Esophagus (tissue), 2 donors: Measurements from ENCODE around the gene MTPN. TPM values are rescaled to one million over a fixed set of nuclear protein-coding genes. Genes with fewer than 3 reads are reported as not detected.

ENCODE experiments used
- H3K27ac ChIP-seq, 2 donors: one replicate each; pipeline ENCODE4 v1.5.1; 2013; ENCODE audit warnings: low read depth in 2 of 2, mild to moderate bottlenecking in 2 of 2, inconsistent platforms in 1 of 2, low read length in 1 of 2, moderate library complexity in 1 of 2
- H3K27me3 ChIP-seq, 2 donors: one replicate each; pipeline ENCODE4 v1.6.1; 2013; ENCODE audit warnings: low read length in 2 of 2, control low read depth in 1 of 2, mild to moderate bottlenecking in 1 of 2; ENCODE audit not compliant: insufficient read depth in 2 of 2, control insufficient read depth in 1 of 2
- H3K36me3 ChIP-seq, 2 donors: one replicate each; pipeline ENCODE4 v1.6.1; 2013; ENCODE audit warnings: low read length in 1 of 2; ENCODE audit not compliant: control insufficient read depth in 2 of 2, insufficient read depth in 2 of 2
- H3K4me1 ChIP-seq, 2 donors: one replicate each; pipeline ENCODE4 v1.6.1; 2013; ENCODE audit warnings: low read length in 1 of 2; ENCODE audit not compliant: control insufficient read depth in 2 of 2, insufficient read depth in 2 of 2
- H3K4me3 ChIP-seq, 2 donors: one replicate each; pipeline ENCODE4 v1.5.1; 2013; ENCODE audit warnings: low read length in 2 of 2, mild to moderate bottlenecking in 2 of 2, low read depth in 1 of 2, moderate library complexity in 1 of 2
- H3K9me3 ChIP-seq, 2 donors: one replicate each; pipeline ENCODE4 v1.6.1; 2013; ENCODE audit warnings: mild to moderate bottlenecking in 2 of 2, low read depth in 1 of 2, low read length in 1 of 2, moderate library complexity in 1 of 2; ENCODE audit not compliant: control insufficient read depth in 2 of 2, insufficient read depth in 1 of 2
- WGBS, 2 donors: extraction: QIAGEN DNeasy Blood & Tissue Kit; methylation state at CpG; one replicate each; pipeline ENCODE4 v1.1.7; 2013; 5-methylcytosine and 5-hydroxymethylcytosine counted together
- polyA plus RNA-seq, 2 donors: library from polyadenylated mRNA; stranded (reverse); fragments of 200-250 nt; gene quantifications; one replicate each; pipeline ENCODE4 v1.2.3, GENCODE V29; 2013
- donor health status: healthy with polysubstance abuse.
- donor health status: Bipolar disorder and iron deficiency.

Gene MTPN
- polyA plus RNA-seq, 2 donors, result 54.8 to 100 TPM

DNA sequence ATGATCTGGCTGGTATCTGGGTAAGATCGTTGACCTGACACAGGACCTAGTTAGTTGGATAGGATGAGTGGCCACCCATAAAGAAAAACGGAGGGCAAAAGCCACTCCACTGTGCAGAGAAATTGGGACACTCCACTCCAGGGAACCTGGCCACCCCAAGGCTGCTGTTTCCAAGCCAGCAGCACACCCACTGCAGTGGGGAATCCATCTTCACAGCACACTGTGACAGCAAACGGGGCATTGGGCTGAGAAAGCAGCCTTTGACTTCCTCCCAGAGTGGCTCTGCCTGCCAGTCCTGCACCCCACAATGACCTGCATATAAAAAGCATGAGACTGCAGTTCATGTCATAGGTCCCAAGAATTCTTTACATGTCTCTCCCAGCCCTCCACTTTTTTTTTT is 52.9 kb downstream of the MTPN start:
- WGBS, 2 donors, result 75 to 81% methylated on average over 3 of the region's 3 CpGs
- H3K4me1 ChIP-seq, result no peaks in the 10 kb centered on the region
- H3K9me3 ChIP-seq, result peaks cover 0 to 3% of the 10 kb centered on the region in 2 donors
- H3K36me3 ChIP-seq, result no peaks in the 10 kb centered on the region
- no peaks in the 10 kb centered on the region for H3K27me3 ChIP-seq
- H3K4me3 ChIP-seq, result no peak overlapping the region
- peak overlapping the region; percentile 26 to 30 for H3K27ac ChIP-seq

DNA sequence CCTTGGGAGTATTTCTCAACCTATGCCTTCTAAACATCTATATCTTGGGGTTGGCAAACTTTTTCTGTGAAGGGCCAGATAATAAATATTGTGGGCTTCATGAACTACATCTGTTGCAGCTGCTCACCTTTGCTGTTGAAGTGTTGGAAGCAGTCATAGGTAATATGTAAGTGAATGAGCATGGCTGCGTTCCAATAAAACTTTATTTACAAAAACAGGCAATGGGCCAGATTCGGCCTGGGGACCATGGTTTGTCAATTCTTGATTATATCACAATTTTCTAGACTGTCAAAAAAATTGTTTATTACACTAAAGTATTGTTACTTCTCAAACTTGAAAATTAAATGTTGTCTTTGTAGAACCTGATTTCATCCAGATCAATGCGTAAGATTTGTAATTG is 54.9 kb downstream of the MTPN start:
- Histone ChIP-seq H3K4me3 (no peak overlapping the region), H3K4me1 (no peaks in the 10 kb centered on the region), H3K27ac (no peak overlapping the region), H3K27me3 (no peaks in the 10 kb centered on the region), H3K9me3 (peaks cover 0 to 3% of the 10 kb centered on the region in 2 donors), H3K36me3 (no peaks in the 10 kb centered on the region)
- 97 to 99% methylated on average over 3 of the region's 3 CpGs for WGBS, 2 donors

GRCh38 chr7:135920478-135920877 is 56.7 kb downstream of the MTPN start:
- H3K9me3 ChIP-seq, result peaks cover 0 to 3% of the 10 kb centered on the region in 2 donors
- no peaks in the 10 kb centered on the region for H3K4me1 ChIP-seq
- H3K27me3 ChIP-seq, result no peaks in the 10 kb centered on the region
- H3K4me3 ChIP-seq, result no peak overlapping the region
- H3K27ac ChIP-seq, result no peak overlapping the region
- 86 to 89% methylated on average over 7 of the region's 7 CpGs for WGBS, 2 donors
- no peaks in the 10 kb centered on the region for H3K36me3 ChIP-seq

DNA sequence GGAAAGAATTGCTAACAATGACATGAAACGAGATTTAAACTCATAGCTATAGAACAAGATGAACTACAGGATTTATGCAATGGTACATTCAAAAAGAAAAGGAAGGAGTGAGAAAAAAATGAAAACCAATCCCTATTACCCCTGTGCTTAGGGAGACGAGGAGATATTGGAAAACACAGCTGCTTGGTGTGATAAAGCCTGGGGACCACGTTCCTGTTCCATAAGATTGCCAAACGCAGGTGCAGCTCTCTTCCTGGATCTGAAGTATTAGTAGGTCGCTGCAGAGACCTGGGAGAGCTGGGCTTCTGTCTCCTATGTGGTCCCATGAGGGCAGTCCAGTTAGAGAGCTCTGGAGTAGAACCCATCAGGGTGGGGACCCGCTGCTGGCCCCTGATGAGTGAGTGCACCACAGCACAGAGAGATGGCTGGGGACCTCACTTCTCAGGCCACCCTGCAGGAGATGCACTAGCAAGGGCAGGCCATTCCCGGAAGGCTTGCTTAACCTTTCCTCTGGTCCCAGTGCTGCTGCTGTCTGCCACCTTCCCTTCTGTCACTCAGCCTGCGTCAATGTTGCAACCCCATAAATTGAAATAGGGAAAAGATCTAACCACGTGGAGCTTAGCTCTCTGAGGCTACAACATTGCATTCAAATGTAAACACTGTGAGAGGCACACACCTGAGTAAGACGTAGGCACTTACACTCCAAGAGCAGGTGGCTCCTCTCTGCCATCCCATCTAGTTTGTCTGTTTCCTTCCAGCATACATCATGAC is 57.9 kb downstream of the MTPN start:
- 75 to 76% methylated on average over 10 of the region's 10 CpGs for WGBS, 2 donors
- Histone ChIP-seq H3K4me1 (no peaks in the 10 kb centered on the region), H3K27ac (no peak overlapping the region), H3K4me3 (no peak overlapping the region), H3K36me3 (no peaks in the 10 kb centered on the region), H3K27me3 (no peaks in the 10 kb centered on the region), H3K9me3 (peaks cover 0 to 3% of the 10 kb centered on the region in 2 donors)

DNA sequence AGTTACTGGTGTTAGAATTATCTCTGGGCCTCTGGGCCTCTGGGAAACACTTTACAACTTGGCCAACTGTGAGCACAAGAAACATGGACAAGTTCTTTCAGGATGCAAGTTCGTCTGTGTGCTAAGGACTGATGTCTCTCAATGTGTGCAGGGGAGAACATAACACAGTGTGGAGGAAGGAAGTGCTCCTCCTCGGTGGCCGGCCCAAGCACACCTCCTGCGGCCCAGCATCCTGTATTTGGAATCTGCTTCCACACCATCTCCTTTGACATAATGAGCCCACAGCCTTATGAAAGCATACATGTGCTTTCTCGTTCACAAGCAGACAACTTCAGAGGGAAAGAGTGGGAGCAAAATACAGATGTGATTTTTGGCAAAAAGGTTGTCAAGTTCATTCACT is 59.0 kb downstream of the MTPN start:
- Histone ChIP-seq H3K36me3 (no peaks in the 10 kb centered on the region), H3K4me3 (no peak overlapping the region), H3K4me1 (no peaks in the 10 kb centered on the region), H3K27me3 (no peaks in the 10 kb centered on the region), H3K27ac (no peak overlapping the region), H3K9me3 (peaks cover 0 to 3% of the 10 kb centered on the region in 2 donors)
- 53 to 59% methylated on average over 5 of the region's 5 CpGs for WGBS, 2 donors

- H3K27me3 ChIP-seq, result no peaks in the 10 kb centered on the region
- no peaks in the 10 kb centered on the region for H3K4me1 ChIP-seq
- no peak overlapping the region for H3K27ac ChIP-seq
- H3K4me3 ChIP-seq, result no peak overlapping the region
- peaks cover 0 to 3% of the 10 kb centered on the region in 2 donors for H3K9me3 ChIP-seq
- 72 to 75% methylated on average over 7 of the region's 7 CpGs for WGBS, 2 donors
- H3K36me3 ChIP-seq, result no peaks in the 10 kb centered on the region
These were observed 59.4 kb downstream of the MTPN start for GRCh38 chr7:135917721-135918120.

DNA sequence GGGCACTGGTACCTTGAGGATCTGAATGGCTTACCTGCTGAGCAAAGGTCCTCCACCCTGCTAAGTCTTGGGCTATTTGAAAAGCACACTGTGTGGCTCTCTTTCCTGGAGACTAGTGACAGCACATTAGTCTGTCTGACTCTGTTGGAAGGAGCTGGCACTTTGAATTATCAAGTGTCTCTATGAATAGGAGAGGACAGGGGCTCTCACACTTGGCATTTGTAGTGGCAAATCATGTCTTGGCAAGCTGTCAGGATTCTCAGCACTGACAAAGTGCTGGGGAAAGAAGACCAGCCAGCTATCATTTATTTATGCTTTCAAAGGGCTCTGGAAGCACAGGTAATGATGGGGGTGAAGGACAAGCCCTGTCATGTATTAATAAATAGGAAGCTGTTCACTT is 62.8 kb downstream of the MTPN start:
- H3K27ac ChIP-seq, result peak overlapping the region in 1 of 2 donors; percentile 1
- H3K27me3 ChIP-seq, result no peaks in the 10 kb centered on the region
- no peak overlapping the region for H3K4me3 ChIP-seq

DNA sequence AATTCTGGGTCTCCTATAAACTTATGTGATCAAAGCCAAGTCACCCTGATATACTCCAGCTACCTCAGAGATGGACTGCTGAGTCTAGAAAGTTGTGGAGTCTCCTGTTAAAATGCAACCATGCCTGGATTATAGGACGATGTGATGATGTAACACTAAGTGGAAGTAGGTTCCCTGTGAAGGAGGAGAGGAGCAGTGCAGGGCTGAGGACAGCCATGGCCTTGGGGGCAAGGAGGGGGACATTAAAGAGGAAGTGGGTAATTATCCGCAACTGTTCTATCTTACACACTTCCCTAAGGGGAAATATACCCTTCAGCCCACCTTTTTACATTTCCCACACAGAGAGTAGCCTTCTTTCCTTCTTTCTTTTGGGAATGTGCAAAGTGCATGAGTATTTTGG is 63.8 kb downstream of the MTPN start:
- H3K36me3 ChIP-seq, result no peaks in the 10 kb centered on the region
- H3K4me3 ChIP-seq, result no peak overlapping the region
- no peaks in the 10 kb centered on the region for H3K27me3 ChIP-seq
- no peaks in the 10 kb centered on the region for H3K4me1 ChIP-seq
- no peak overlapping the region for H3K27ac ChIP-seq
- H3K9me3 ChIP-seq, result no peaks in the 10 kb centered on the region
- WGBS, 2 donors, result 83 to 85% methylated on average over 2 of the region's 2 CpGs

More for the DNA sequence above, 62.8 kb downstream of the MTPN start:
- no peaks in the 10 kb centered on the region for H3K4me1 ChIP-seq
- no peaks in the 10 kb centered on the region for H3K9me3 ChIP-seq
- H3K36me3 ChIP-seq, result no peaks in the 10 kb centered on the region

DNA sequence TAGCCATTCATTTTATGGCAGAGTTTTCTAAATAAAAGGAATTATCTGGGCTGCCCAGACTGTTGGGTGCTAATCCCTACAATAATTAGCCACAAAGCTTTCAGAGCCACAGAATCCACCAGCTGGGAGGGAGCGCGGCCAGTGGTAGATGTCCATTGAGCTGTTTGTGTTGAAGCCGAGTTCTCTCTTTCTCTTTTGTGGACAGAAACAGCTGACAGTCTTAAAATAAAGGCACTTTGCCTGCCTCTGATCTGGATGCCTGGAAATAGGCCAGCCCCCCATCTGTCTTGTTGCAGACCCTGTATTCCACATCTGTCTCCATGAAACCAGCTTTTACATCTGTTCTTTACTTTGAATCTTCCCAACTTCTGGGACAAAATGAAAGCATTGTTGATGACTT is 66.1 kb downstream of the MTPN start:
- Histone ChIP-seq H3K9me3 (no peaks in the 10 kb centered on the region), H3K4me3 (no peak overlapping the region), H3K36me3 (no peaks in the 10 kb centered on the region), H3K27ac (peak overlapping the region; percentile 26 to 44), H3K4me1 (no peaks in the 10 kb centered on the region), H3K27me3 (no peaks in the 10 kb centered on the region)
- 68 to 71% methylated on average over 3 of the region's 3 CpGs for WGBS, 2 donors

- H3K4me1 ChIP-seq, result no peaks in the 10 kb centered on the region
- no peaks in the 10 kb centered on the region for H3K9me3 ChIP-seq
- 55 to 61% methylated on average over 2 of the region's 2 CpGs for WGBS, 2 donors
- no peaks in the 10 kb centered on the region for H3K27me3 ChIP-seq
- H3K27ac ChIP-seq, result no peak overlapping the region
- H3K36me3 ChIP-seq, result no peaks in the 10 kb centered on the region
- H3K4me3 ChIP-seq, result no peak overlapping the region
These were observed 66.6 kb downstream of the MTPN start for GRCh38 chr7:135910393-135911036.
